Stimulated activated CD8-positive, alpha-beta memory T cell treated with anti-CD3 and anti-CD28 coated beads, Interleukin-2, amount 100 ng/mL, for 48 hours (primary cell): ENCODE data around the gene METTL16.

ENCODE experiments used
- DNase-seq, 2 donors: peaks; one replicate each; pipeline ENCODE4 v3.0.0-alpha.2; 2020; ENCODE audit warnings: low read depth in 2 of 2

METTL16 gene

DNA sequence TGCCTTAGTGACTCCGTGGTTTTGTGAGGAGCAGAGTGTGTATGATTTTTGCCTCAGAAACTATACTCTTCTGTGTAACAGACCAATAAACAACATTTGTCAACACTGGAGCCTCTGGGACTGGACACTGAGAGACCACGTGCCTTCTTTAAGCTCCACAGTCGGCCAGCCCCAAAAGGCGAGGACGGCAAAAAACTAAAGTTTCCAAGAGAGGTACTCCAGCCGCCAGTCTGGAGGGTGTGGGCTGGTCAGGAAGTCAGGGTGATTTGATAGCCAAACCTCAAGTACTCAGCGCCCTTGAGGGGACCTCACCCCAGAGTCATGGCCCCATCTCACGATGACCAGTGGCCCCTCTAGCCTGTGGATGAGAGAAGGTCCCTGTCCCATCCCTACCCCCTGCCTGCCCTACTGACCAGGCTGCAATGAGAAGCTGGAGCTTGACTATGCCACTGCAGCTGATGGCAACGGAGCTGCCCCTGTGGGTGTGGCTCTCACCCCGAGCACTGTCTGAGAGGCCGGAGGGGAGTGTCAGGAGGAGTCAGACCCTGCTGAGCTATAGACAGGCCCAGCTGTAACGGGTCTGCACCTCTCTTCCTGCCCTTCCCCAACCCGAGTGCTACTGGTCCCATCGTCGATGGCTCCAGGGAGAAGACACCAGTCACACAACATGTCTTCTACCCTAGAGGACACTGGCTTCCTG, 130.6 kb downstream of the METTL16 start:
- no peak for DNase-seq

DNA sequence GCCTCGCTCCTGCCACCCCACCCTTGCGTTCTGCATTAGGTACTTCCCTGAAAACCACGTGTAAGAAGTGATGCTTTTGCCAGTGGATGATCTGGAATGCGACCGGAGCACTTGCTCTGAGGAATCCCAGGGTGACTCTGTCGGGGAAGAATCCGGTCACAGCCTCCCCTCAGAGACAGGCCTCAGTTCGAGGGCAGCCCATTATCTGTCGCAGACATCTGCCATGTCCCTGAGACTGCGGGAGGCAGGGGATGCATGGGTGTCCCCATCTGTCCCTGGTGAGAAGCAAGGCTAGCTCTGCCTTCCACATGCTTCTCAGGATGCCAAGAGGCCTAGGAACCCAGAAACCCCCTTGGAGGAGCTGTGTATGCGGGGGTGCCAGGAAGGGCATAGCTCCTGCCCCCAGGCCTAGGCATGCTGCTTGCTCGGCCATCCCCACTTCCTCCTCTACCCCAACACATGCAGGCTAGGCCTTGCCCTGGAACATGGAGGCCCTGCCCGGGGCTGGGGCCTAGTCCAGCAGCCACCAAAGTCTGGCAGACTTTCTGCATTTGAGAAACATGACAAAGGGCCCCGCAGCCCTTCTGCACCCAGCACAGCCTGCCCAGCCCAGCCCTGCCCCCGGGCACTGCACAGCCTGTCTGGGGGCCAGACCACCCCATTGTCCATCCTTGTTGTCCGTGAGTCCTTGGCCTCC, 131.3 kb downstream of the METTL16 start:
- no peak for DNase-seq

DNA sequence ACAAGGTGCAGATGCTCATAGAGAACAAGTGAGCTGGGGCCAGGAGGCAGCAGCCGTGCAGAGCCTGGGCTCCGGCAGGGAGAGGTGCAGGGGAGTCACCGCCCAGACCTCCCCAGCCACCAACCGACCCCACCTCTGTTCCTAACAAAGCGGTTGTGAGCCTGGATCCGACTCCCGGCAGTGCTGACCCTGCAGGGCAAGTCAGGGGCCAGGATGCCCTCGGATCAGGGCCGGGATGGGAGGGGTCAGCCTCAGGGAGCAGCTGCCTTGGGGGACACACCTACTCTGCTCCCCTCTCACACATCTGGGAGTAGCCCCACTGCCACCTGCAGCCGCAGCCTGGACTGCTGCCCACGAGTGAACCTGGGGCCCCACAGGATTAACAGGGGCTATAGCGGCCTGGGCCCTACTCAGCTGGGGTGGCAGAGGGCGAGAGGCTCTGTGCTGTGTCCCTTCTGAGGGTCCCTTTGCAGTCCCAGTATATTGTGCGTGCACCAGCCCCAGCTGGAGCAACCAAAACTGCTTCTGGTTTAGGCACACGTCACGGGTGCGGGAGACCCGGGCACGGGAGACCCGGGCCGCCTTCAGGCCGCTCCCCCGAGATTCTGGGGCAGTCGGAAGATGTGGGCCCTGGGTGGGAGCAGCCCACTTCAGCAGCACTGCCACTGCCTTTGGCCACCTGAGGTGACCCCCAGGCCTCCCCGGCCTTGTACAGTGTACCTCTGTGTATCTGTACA, 132.0 kb downstream of the METTL16 start:
- no peak for DNase-seq

DNA sequence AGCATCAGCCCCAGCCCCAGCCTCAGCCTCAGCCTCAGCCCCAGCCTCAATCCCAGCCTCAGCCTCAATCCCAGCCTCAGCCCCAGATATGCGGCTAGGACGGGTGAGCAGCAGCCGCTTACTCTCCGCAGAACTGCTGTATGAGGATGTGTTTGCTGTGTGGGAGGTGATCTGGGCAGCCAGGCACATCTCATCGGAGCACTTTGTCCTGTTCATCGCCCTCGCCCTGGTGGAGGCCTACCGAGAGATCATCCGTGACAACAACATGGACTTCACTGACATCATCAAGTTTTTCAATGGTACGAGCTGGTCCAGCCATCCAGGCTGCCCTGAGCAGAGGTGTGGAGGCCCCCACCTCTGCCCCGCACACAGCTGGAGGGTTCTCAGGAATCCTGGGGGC, 132.8 kb downstream of the METTL16 start:
- DNase-seq, result no peak

DNA sequence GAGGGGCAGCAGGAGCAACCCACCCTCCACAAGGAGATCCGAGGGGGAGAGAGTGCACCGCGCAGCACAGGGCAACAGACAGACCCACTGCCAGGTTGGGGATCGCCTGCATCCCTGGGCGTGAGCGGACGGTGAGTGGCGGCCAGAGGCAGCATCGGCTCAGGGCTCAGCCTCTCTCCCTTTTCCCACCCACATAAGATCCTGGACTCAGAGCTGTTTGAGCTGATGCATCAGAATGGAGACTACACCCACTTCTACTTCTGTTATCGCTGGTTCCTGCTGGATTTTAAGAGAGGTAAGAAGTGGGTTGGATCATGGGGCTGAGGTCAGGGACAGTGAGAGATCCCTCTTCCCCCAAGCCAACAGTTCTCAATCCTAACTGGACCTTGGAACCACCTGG, 134.0 kb downstream of the METTL16 start:
- DNase-seq, result no peak

DNA sequence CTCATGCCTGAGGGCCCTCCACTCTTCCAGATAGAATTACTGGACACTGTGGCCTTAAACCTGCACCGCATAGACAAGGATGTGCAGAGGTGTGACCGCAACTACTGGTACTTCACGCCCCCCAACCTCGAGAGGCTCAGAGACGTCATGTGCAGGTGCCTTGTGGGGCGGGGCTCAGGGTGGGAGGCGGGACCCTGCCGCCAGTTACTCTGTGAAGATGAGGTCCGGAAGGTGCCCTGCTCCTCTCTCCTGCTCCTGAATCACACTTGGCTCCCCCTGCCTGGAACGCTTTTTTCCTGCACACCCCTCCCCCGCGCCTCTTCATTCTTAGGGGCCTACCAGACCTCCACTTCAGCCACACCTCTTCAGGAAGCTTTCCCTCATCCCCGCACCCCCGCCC, 135.6 kb downstream of the METTL16 start:
- DNase-seq, result no peak

DNA sequence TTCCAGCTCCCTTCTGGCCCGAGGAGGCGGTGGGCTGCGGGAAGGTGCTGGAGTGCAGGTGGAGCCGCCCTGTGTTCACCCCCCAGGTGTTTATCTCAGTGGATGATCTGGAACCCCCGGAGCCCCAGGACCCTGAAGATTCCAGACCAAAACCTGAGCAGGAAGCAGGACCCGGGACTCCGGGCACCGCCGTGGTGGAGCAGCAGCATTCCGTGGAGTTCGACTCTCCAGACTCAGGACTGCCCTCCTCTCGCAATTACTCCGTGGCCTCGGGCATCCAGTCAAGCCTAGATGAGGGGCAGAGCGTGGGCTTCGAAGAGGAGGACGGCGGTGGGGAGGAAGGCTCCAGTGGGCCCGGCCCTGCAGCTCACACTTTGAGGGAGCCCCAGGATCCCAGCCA, 136.3 kb downstream of the METTL16 start:
- DNase-seq, result no peak

DNA sequence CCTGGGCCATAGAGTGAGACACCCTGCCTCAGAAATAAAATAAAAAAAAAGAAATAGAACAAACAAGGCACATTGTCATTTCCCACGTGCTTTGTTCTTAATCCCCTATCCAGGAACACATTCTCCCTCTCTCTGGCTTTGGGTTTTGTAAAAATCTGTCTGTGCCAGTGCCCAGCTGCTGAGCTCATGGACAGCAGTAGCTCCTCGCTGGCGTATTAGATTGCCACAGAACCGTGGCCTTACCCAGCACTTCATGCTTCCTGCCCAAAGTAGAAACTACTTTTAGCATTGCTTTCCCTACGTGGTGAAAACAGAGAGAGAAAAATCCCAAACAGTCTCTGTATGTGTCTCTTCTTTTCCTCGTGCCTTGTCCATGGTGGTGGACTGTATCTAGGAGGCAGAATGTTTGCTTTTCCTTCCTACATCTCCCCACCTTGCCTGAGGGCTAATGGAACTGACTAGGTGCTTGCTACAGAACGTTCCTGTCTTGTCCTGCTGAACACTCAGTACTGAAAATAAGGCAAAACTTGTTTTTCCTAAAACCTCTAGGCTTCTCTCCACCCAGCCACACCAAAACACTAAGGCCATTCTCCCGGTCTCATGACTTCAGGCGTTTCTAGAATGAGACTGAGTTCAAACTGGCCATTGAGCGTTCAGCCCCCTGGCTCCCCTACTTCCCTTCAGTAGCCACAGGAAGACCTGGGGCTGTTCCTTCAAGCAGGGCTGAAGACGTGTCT, 137.0 kb downstream of the METTL16 start:
- DNase-seq, result no peak

DNA sequence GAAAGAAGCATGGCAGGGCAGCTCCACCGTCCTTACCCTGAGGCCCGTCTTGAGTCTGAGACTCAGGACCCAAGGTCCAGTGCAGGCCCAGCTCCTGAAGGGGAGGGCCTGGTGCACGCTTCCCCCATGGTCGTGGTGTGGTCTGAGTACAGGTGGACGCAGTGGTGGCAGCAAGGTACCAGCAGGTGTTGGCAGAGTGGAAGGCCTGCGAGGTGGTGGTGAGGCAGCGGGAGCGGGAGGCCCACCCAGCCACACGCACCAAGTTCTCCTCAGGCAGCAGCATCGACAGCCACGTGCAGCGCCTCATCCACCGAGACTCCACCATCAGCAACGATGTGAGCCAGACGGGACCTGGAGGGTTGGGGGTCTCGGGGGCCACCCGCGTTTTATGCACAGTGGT, 138.5 kb downstream of the METTL16 start:
- no peak for DNase-seq

DNA sequence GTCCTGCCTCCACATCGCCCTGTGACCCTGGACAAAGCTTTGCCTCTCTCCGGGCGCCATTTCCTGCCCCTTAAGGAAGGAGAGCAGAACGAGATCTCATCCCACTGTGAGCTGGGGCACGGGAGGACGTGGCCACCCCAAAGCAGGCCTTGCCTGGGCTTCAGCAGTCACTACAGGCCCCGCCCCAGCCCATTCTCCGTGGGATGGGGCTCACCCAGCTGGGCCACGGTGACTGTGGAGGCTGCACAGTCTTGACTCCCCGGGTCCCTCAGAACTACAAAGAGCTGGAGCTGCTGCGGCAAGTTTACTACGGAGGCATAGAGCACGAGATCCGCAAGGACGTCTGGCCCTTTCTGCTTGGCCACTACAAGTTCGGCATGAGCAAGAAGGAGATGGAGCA, 139.0 kb downstream of the METTL16 start:
- DNase-seq, result no peak

DNA sequence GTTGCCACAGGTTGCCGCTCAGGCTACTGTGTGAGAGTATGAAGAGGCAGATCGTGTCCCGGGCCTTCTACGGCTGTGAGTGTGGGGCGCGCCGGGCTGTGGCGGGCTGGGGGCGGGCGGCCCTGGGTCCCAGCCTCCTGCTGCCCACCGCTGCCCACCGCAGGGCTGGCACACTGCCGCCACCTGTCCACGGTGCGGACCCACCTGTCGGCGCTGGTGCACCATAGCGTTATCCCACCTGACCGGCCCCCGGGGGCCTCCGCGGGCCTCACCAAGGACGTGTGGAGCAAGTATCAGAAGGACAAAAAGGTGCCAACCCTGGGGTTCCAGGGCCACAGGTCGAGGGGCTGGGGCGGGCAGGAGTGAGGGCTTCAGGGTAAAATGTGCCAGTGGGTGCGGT, 139.5 kb downstream of the METTL16 start:
- no peak for DNase-seq

DNA sequence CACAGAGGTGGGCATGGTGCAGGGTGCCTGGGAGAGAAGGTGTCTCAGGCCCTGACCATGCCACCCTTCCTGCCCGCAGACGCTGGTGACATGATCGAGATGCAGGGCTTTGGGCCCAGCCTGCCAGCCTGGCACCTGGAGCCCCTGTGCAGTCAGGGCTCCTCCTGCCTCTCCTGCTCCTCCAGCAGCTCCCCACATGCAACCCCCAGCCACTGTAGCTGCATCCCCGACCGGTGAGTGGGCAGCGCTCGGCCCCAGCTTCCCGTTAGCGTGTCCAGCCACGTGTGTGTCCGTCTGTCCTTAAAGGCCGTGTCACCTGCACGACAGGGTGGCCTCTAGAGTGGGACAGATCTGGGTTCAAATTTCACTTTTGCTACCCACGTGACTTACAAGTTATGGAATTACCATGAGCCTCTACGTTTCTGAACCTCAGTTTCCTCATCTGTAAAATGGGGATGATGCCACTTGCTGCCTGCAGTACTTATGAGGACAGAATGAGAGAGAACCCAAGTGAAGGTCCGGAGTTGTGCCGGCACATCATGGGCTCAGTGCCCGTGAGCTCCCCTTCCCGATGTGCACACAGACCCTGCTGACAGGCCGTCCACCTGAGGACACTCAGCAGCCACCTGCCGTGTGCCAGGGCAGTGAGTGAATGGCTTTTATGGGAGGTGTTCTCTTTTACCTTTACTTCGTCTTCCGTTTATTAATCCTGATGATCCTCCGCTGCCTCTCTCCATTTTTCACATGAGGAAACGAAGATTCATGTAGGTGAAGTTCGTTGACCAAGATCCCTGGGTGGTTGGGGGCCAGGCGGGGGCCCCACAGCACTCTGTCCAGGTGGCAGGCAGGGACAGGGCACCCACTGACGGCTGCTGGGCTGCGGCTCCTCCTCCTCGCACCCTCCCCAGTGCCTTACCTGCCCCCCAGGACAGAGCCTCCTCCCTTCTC, 140.2 kb downstream of the METTL16 start:
- no peak for DNase-seq

DNA sequence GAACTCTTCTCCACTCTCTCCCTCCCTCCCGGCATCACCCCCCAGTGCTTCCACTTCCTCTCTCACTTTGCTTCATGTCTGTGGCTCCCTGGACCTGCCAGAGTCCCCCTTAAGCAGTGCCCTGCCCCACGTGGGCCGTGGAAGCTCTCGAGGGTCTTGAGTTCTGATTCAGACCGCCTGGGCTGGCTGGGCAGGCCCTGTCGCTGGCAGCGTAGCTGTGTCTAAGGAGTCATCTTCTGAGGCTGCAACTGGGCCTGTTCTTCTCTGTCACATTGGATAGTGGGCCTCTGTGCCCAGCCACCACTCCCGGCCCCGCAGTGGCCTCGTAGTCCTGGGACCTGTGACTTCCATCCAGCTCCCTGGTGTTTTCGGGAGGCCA, 141.5 kb downstream of the METTL16 start:
- no peak for DNase-seq

DNA sequence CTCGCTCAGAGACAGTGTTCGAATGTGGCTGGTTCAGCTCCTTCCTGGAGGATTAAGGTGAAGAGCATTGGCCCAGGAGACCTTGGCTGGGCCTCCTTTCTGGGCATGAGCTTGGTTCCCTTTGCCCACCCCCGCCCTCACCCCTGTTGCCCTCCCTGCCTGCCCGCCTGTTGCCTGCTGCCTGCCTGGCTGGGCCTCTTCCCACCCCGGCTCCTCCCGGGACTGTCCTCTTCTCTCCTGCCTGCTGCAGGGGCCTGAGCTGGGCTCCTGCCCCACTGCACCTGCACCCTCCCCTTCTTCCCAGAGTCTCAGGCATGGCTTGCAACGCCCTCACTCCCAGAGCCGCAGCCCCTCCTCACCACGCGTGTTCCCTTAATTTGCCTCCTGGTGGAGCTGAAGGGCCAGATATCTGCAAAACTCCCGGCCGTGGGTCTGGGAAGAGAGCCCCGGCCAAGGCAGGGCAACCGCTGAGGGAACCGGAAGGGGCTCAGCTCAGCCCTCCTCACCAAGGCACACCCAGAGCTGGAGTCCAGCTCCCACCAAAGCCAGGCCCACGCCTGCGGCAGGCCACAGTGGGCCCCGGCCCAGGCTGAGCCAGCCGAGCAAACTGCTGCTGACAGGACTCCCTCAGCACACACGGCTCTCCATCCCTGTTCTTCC, 142.0 kb downstream of the METTL16 start:
- DNase-seq, result no peak

DNA sequence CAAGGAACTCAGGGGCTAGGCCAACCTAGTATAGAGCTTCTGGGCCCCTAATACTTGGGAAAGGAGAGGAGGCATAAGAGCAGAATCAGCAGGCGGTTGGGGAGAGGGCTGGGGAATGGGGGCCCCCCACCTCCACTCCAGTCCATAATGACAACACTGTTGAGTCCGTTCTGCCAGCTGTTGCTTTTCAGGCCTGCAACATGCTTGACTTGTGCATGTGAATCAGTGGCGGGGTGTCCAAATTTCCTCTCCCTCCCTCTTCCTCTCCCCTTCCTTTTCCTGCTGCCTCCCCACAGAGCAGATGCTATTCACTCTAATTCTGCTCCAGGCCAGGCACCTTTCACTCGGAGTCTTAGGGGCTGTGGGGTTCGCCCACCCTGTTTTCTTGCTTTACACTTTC, 142.6 kb downstream of the METTL16 start:
- DNase-seq, result no peak

DNA sequence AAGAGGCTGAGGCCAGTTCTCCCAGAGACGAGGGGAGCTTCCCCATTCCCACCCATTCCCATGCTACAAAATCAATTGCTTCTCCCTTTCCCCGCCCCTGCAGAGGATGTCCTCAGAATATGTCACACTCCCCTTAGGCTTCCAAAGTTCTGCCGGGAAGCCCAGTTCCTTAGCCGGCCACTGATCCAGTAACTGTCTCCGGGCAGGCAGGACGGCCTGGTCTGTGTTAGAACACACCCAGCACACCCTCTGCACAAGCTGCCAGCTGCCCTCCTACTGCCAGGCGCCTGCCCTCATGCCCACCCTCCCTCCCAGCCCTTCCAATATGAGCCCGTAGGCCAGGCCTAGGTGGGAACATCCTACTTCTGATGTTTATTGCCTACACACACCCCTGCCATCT, 143.3 kb downstream of the METTL16 start:
- no peak for DNase-seq

DNA sequence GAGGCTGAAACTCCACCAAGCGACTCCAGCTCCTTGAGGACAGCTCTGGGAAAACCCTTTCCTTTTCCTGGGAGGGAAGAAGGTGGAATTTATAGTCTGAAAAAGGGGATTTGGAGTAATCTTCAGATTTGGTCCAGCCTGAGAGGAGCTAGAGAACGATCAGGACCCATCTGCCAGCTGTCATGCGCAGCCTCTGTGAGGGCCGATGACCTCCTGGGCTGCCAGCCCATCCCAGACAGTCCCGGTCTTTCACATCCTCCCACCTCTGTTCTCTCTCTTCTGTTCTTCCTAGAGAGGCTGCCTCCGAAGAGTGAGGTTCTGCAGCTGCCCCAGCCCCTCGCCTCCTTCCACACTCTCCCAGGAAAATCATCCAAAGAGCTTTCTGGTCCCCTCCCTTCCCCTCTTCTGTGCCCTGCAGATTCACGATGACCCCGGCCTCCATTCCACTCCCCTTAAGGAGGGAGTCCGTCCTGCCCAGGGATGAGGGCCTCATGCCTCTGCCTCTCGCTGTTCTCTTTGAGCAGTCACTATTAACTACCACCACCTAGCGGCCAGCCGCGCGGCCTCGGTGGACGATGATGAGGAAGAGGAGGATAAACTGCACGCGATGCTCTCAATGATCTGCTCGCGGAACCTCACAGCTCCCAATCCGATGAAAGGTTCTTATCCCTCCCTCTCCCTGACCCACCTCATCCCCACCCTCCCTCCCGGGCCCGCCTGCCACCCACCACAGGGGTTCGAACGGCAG, 144.8 kb downstream of the METTL16 start:
- DNase-seq, result no peak
